IMR-90 (cell line): ENCODE data around the gene SET. TPM values are rescaled to one million over a fixed set of nuclear protein-coding genes. Genes with fewer than 3 reads are reported as not detected.

Experiments
- ATAC-seq: fragments of 200-7000 bp; cut with Tn5 transposase; 2 replicates; pipeline ENCODE4 v1.9.1; 2020; ENCODE audit warnings: low read depth, mild to moderate bottlenecking, moderate library complexity
- BruUV-seq: library from RNA; stranded (reverse); fragments of 400-500 nt; replicated peaks from 2 replicates; lab custom pipeline; 2021; lab: Mats Ljungman, UMichigan
- CTCF ChIA-PET: fragments of 300-600 bp; formaldehyde crosslinking; extraction: SDS; loops from one replicate; lab custom pipeline; 2021; ENCODE audit warnings: antibody characterized with exemption; lab: Yijun Ruan, JAX
- POLR2A ChIA-PET: fragments of 300-600 bp; sonication (Branson Sonifier 250); formaldehyde crosslinking; loops from one replicate; lab custom pipeline; 2022; ENCODE audit warnings: antibody characterized with exemption; ENCODE audit not compliant: unreplicated experiment; lab: Charles Lee
- DNase-seq: peaks from one replicate; pipeline ENCODE4 v3.0.0; 2013
- H2AFZ ChIP-seq: replicated peaks from 2 replicates; pipeline ENCODE3; 2013; ENCODE audit warnings: low read length, mild to moderate bottlenecking; ENCODE audit not compliant: poor library complexity
- H2AK5ac ChIP-seq: 2 replicates; pipeline ENCODE4 v1.6.1; 2013; ENCODE audit warnings: low read depth, low read length, inconsistent platforms
- H2AK9ac ChIP-seq: replicated peaks from 2 replicates; pipeline ENCODE3; 2013; ENCODE audit warnings: mild to moderate bottlenecking, low read depth, low read length, moderate library complexity; ENCODE audit not compliant: poor library complexity
- H2BK120ac ChIP-seq: 2 replicates; pipeline ENCODE4 v1.6.1; 2013; ENCODE audit warnings: low read depth, low read length, inconsistent platforms
- H2BK15ac ChIP-seq: 3 replicates; pipeline ENCODE4 v1.6.1; 2013; ENCODE audit warnings: low read depth, low read length, inconsistent platforms
- H2BK20ac ChIP-seq: 2 replicates; pipeline ENCODE4 v1.6.1; 2013; ENCODE audit warnings: low read depth, mild to moderate bottlenecking, inconsistent platforms, low read length, moderate library complexity
- H2BK5ac ChIP-seq: 2 replicates; pipeline ENCODE4 v1.6.1; 2013; ENCODE audit warnings: mild to moderate bottlenecking, low read depth, low read length, inconsistent platforms; ENCODE audit not compliant: poor library complexity, severe bottlenecking
- H3K14ac ChIP-seq: replicated peaks from 2 replicates; pipeline ENCODE4 v1.6.1; 2013; ENCODE audit warnings: low read depth, low read length, inconsistent platforms
- H3K18ac ChIP-seq: 2 replicates; pipeline ENCODE4 v1.6.1; 2013; ENCODE audit warnings: low read depth, low read length, control low read depth
- H3K23ac ChIP-seq: 2 replicates; pipeline ENCODE4 v1.6.1; 2013; ENCODE audit warnings: low read depth, low read length, inconsistent platforms
- H3K27ac ChIP-seq: 2 replicates; pipeline ENCODE4 v1.5.1; 2013; ENCODE audit warnings: mild to moderate bottlenecking, control low read depth, low read length; ENCODE audit not compliant: insufficient read depth
- H3K27me3 ChIP-seq: 2 replicates; pipeline ENCODE4 v1.6.1; 2013; ENCODE audit warnings: low read length; ENCODE audit not compliant: control insufficient read depth, insufficient read depth
- H3K36me3 ChIP-seq: 2 replicates; pipeline ENCODE4 v1.6.1; 2013; ENCODE audit warnings: low read length, mixed read lengths; ENCODE audit not compliant: control insufficient read depth, insufficient read depth
- H3K4ac ChIP-seq: 2 replicates; pipeline ENCODE4 v1.6.1; 2013; ENCODE audit warnings: low read depth, low read length, inconsistent platforms
- H3K4me1 ChIP-seq: 2 replicates; pipeline ENCODE4 v1.6.1; 2013; ENCODE audit warnings: low read length, mixed read lengths; ENCODE audit not compliant: control insufficient read depth, insufficient read depth
- H3K4me2 ChIP-seq: 2 replicates; pipeline ENCODE4 v1.6.1; 2013; ENCODE audit warnings: low read depth, mild to moderate bottlenecking, control low read depth, low read length, moderate library complexity
- H3K4me3 ChIP-seq: 2 replicates; pipeline ENCODE4 v1.5.1; 2013; ENCODE audit warnings: low read depth, mild to moderate bottlenecking, control low read depth, low read length, moderate library complexity; ENCODE audit not compliant: insufficient read depth
- H3K56ac ChIP-seq: 2 replicates; pipeline ENCODE4 v1.6.1; 2013; ENCODE audit warnings: low read length, inconsistent platforms; ENCODE audit not compliant: insufficient read depth; ENCODE audit errors: extremely low read depth
- H3K79me1 ChIP-seq, 2 experiments: 2 replicates each; pipeline ENCODE4 v1.6.1; 2013; ENCODE audit warnings: low read length in 2 of 2, inconsistent platforms in 1 of 2, low read depth in 1 of 2
- H3K9ac ChIP-seq: 2 replicates; pipeline ENCODE4 v1.6.1; 2013; ENCODE audit warnings: low read depth, low read length, control low read depth
- H3K9me1 ChIP-seq: 2 replicates; pipeline ENCODE4 v1.6.1; 2013; ENCODE audit warnings: low read length, inconsistent platforms; ENCODE audit not compliant: insufficient read depth
- H3K9me3 ChIP-seq: 2 replicates; pipeline ENCODE4 v1.6.1; 2013; ENCODE audit warnings: low read length; ENCODE audit not compliant: control insufficient read depth, insufficient read depth
- H4K20me1 ChIP-seq: 2 replicates; pipeline ENCODE4 v1.6.1; 2013; ENCODE audit warnings: low read length, inconsistent platforms; ENCODE audit not compliant: insufficient read depth
- H4K5ac ChIP-seq: 2 replicates; pipeline ENCODE4 v1.6.1; 2013; ENCODE audit warnings: mild to moderate bottlenecking, low read depth, low read length, control low read depth
- H4K8ac ChIP-seq, 2 experiments: 2 replicates each; pipeline ENCODE4 v1.6.1; 2013; ENCODE audit warnings: low read depth in 2 of 2, low read length in 2 of 2, control low read depth in 1 of 2, inconsistent platforms in 1 of 2
- H4K91ac ChIP-seq: 2 replicates; pipeline ENCODE4 v1.6.1; 2013; ENCODE audit warnings: low read depth, low read length, inconsistent platforms; ENCODE audit not compliant: insufficient read depth
- BHLHE40 ChIP-seq: fragments of 150-350 bp; IDR thresholded peaks from 2 replicates; pipeline ENCODE4 v1.6.1; 2016; ENCODE audit warnings: mild to moderate bottlenecking, low read depth, low read length
- CHD1 ChIP-seq: IDR thresholded peaks from 2 replicates; pipeline ENCODE4 v1.6.1; 2012; ENCODE audit warnings: low read depth, low read length, improper control_type of control experiment
- FOS ChIP-seq: fragments of 150-350 bp; IDR thresholded peaks from 2 replicates; pipeline ENCODE4 v1.6.1; 2016; ENCODE audit warnings: low read depth, low read length
- MAFK ChIP-seq: IDR thresholded peaks from 2 replicates; pipeline ENCODE4 v1.6.1; 2012; ENCODE audit warnings: low read depth, low read length, improper control_type of control experiment
- MAZ ChIP-seq: IDR thresholded peaks from 2 replicates; pipeline ENCODE4 v1.6.1; 2012; ENCODE audit warnings: low read depth, mild to moderate bottlenecking, low read length, improper control_type of control experiment, moderate library complexity, borderline replicate concordance
- MXI1 ChIP-seq: IDR thresholded peaks from 2 replicates; pipeline ENCODE4 v1.6.1; 2012; ENCODE audit warnings: low read depth, mild to moderate bottlenecking, low read length, moderate library complexity, borderline replicate concordance
- POLR2A ChIP-seq: IDR thresholded peaks from 2 replicates; pipeline ENCODE4 v1.6.1; 2012; ENCODE audit warnings: mild to moderate bottlenecking, low read depth, low read length
- RAD21 ChIP-seq: IDR thresholded peaks from 2 replicates; pipeline ENCODE4 v1.6.1; 2012; ENCODE audit warnings: low read length, improper control_type of control experiment
- RFX5 ChIP-seq: IDR thresholded peaks from 2 replicates; pipeline ENCODE4 v1.8.0; 2012; ENCODE audit warnings: low read depth, mild to moderate bottlenecking, low read length, moderate library complexity
- SMC3 ChIP-seq: fragments of 150-350 bp; IDR thresholded peaks from 2 replicates; pipeline ENCODE4 v1.6.1; 2016; ENCODE audit warnings: low read depth, mild to moderate bottlenecking, antibody characterized with exemption, low read length, moderate library complexity
- WGBS, 2 experiments: methylation state at CpG; one replicate each; pipeline versions ENCODE4 v1.1.5 to v1.1.7; 2013; ENCODE audit warnings: missing lambda C conversion rate in 2 of 2; ENCODE audit not compliant: insufficient read length in 1 of 2; ENCODE audit errors: extremely low coverage in 2 of 2; 5-methylcytosine and 5-hydroxymethylcytosine counted together
- dilution Hi-C: fragments of 300-500 bp; cut with HindIII; formaldehyde crosslinking; loops from one replicate; pipeline ENCODE4 v1.14.3; 2018; ENCODE audit warnings: low sequenced_read_pairs; ENCODE audit not compliant: unreplicated experiment
- in situ Hi-C: fragments of 300-500 bp; cut with MboI; formaldehyde crosslinking; loops from 3 replicates; pipeline ENCODE4 v1.14.3; 2019; ENCODE audit warnings: low sequenced_read_pairs, inconsistent platforms, mixed read lengths
- intact Hi-C: fragments of 100-400 bp; cut with micrococcal nuclease; formaldehyde crosslinking; loops from 2 replicates; pipeline ENCODE4 v1.10.0; 2022
- polyA plus RNA-seq, 3 experiments: library from polyadenylated mRNA; depleted of rRNA; stranded (reverse); fragments of >200 nt; gene quantifications; 2 replicates each; pipeline ENCODE4 v1.2.3, GENCODE V29; 2012; ENCODE audit warnings: low replicate concordance in 1 of 3
- total RNA-seq: library from RNA; depleted of rRNA; stranded (reverse); fragments of >200 nt; gene quantifications from 2 replicates; pipeline ENCODE4 v1.2.3, GENCODE V29; 2012
- TF ChIP-seq, protein P1 (sequence below): fragments of 150-350 bp; IDR thresholded peaks from 2 replicates; pipeline ENCODE4 v1.6.1; 2017; ENCODE audit warnings: mild to moderate bottlenecking, antibody characterized with exemption, low read length, low read depth
- TF ChIP-seq, protein P2 (sequence below): fragments of 150-350 bp; IDR thresholded peaks from 2 replicates; pipeline ENCODE4 v1.6.1; 2016; ENCODE audit warnings: low read depth, mild to moderate bottlenecking, low read length, moderate library complexity, borderline replicate concordance

SET gene
- total and polyA plus RNA-seq, 2 of the 4 experiments (the other 2 are of a cell fraction) = 104 to 182 TPM

DNA sequence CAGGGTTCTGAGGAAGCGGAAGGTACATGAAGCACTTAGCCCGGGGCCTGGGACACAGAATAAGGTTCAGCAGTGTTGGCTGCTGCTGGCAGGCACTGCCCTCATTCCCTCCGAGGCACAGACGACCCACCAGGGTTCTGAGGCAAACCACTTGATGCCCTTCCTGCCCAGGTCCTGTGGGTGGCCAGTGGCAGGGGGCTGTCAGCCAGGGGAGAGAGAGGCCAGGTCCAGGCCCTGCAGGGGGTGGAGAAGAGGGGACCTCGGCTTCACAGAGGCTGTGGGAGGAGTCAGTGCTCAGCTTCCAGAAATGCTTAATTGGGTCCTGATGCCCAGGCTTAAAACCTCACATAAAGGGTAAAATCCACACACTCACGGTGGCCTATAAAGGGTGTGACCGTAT lies 39.3 kb downstream of the SET start:
- Histone ChIP-seq H2AFZ (no peak overlapping the region), H3K4me3 (no peak overlapping the region), H4K5ac (no peak overlapping the region), H3K4me2 (no peak overlapping the region), H3K79me1 (peaks cover 3 to 12% of the 10 kb centered on the region in 2 experiments), H4K8ac (no peak overlapping the region), H2BK15ac (no peak overlapping the region), H3K56ac (no peak overlapping the region), H3K36me3 (peaks cover 13% of the 10 kb centered on the region), H4K20me1 (no peaks in the 10 kb centered on the region; the same call in 1 of the 2 replicates), H3K27ac (no peak overlapping the region), H3K9me3 (no peaks in the 10 kb centered on the region), H2BK120ac (no peak overlapping the region), H2BK5ac (no peak overlapping the region), H2BK20ac (no peak overlapping the region), H3K23ac (no peak overlapping the region), H3K27me3 (no peaks in the 10 kb centered on the region), H3K4me1 (peaks cover 4% of the 10 kb centered on the region), H3K14ac (no peak overlapping the region), H3K4ac (no peak overlapping the region), H3K18ac (no peak overlapping the region), H2AK5ac (no peak overlapping the region), H2AK9ac (no peak overlapping the region), H4K91ac (no peak overlapping the region), H3K9me1 (peaks cover 12% of the 10 kb centered on the region), H3K9ac (no peak overlapping the region)
- dilution Hi-C loops (no loop called here), intact Hi-C loops (no loop called here), in situ Hi-C loops (no loop called here)
- 92% methylated on average over 2 of the region's 7 CpGs; no CpG with 5 or more reads in 1 of the 2 experiments for whole genome bisulfite sequencing, 2 experiments
- POLR2A ChIA-PET = no interaction called here
- no TSS peak for BruUV-seq
- TF ChIP-seq MAZ (no peak), POLR2A (no peak), MAFK (no peak), RFX5 (no peak), CHD1 (no peak), RAD21 (no peak), FOS (no peak), SMC3 (no peak), BHLHE40 (no peak), MXI1 (no peak)
- TF ChIP-seq, protein P1, sequence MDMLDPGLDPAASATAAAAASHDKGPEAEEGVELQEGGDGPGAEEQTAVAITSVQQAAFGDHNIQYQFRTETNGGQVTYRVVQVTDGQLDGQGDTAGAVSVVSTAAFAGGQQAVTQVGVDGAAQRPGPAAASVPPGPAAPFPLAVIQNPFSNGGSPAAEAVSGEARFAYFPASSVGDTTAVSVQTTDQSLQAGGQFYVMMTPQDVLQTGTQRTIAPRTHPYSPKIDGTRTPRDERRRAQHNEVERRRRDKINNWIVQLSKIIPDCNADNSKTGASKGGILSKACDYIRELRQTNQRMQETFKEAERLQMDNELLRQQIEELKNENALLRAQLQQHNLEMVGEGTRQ = no peak
- TF ChIP-seq, protein P2, sequence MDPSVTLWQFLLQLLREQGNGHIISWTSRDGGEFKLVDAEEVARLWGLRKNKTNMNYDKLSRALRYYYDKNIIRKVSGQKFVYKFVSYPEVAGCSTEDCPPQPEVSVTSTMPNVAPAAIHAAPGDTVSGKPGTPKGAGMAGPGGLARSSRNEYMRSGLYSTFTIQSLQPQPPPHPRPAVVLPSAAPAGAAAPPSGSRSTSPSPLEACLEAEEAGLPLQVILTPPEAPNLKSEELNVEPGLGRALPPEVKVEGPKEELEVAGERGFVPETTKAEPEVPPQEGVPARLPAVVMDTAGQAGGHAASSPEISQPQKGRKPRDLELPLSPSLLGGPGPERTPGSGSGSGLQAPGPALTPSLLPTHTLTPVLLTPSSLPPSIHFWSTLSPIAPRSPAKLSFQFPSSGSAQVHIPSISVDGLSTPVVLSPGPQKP = no peak
- CTCF ChIA-PET = interaction anchor here (0.7 kb wide), 1 partner anchor 90 kb away, joined by 3 read pairs; no protein-coding TSS in a partner anchor
- ATAC-seq (no peak), DNase-seq (no peak)
